Panc1 (cell line): ENCODE measurements around the gene CFD. TPM values are rescaled to one million over a fixed set of nuclear protein-coding genes. Genes with fewer than 3 reads are reported as not detected.

Source experiments
- ATAC-seq: fragments of 200-7000 bp; cut with Tn5 transposase; 2 replicates; pipeline ENCODE4 v1.9.1; 2020; ENCODE audit warnings: mild to moderate bottlenecking, moderate library complexity
- BruUV-seq: library from RNA; stranded (reverse); fragments of 400-500 nt; replicated peaks from 2 replicates; lab custom pipeline; 2021; lab: Mats Ljungman, UMichigan
- CTCF ChIA-PET: fragments of 300-600 bp; sonication (Branson Sonifier 250); formaldehyde crosslinking; loops from one replicate; lab custom pipeline; 2022; ENCODE audit warnings: antibody characterized with exemption; lab: Charles Lee
- POLR2A ChIA-PET: fragments of 300-600 bp; sonication (Branson Sonifier 250); formaldehyde crosslinking; loops from one replicate; lab custom pipeline; 2022; ENCODE audit warnings: antibody characterized with exemption; lab: Charles Lee
- DNase-seq: peaks from one replicate; pipeline ENCODE4 v3.0.0-alpha.2; 2010; ENCODE audit warnings: low read depth, low spot score
- H3K27ac ChIP-seq: 2 replicates; pipeline ENCODE4 v1.5.1; 2011; ENCODE audit warnings: mild to moderate bottlenecking, low read length, inconsistent platforms
- H3K27me3 ChIP-seq: fragments of 200-500 bp; sonication (Bioruptor generic); 2 replicates; pipeline ENCODE4 v1.6.0; 2014; ENCODE audit warnings: low read length, inconsistent platforms; ENCODE audit not compliant: control insufficient read depth, insufficient read depth
- H3K36me3 ChIP-seq: fragments of 200-500 bp; sonication (Bioruptor generic); 2 replicates; pipeline ENCODE4 v1.5.1; 2014; ENCODE audit warnings: inconsistent platforms, mild to moderate bottlenecking, low read length, moderate library complexity; ENCODE audit not compliant: control insufficient read depth, insufficient read depth
- H3K4me1 ChIP-seq: 2 replicates; pipeline ENCODE4 v1.5.1; 2011; ENCODE audit warnings: inconsistent platforms, mild to moderate bottlenecking, low read length, moderate library complexity; ENCODE audit not compliant: control insufficient read depth, insufficient read depth
- H3K4me3 ChIP-seq, 2 experiments: 2 replicates each; pipeline ENCODE4 v1.5.1; 2011 to 2012; ENCODE audit warnings: low read depth in 2 of 2, low read length in 2 of 2, mild to moderate bottlenecking in 2 of 2, inconsistent platforms in 1 of 2, moderate library complexity in 1 of 2
- H3K9me3 ChIP-seq: fragments of 200-500 bp; sonication (Bioruptor generic); 2 replicates; pipeline ENCODE4 v1.5.1; 2014; ENCODE audit warnings: low read depth, mild to moderate bottlenecking, inconsistent platforms, low read length, moderate library complexity; ENCODE audit not compliant: control insufficient read depth, insufficient read depth
- CTCF ChIP-seq: fragments of 450-650 bp; IDR thresholded peaks from 2 replicates; pipeline ENCODE4 v1.5.1; 2017; ENCODE audit warnings: mild to moderate bottlenecking
- POLR2AphosphoS5 ChIP-seq: IDR thresholded peaks from 2 replicates; pipeline ENCODE4 v1.6.1; 2012; ENCODE audit warnings: mild to moderate bottlenecking, low read depth, low read length, moderate library complexity
- REST ChIP-seq, 2 experiments: IDR thresholded peaks; 2 replicates each; pipeline ENCODE4 v1.6.1; 2011 to 2012; ENCODE audit warnings: low read depth in 2 of 2, control low read depth in 1 of 2, low read length in 1 of 2, mild to moderate bottlenecking in 1 of 2, moderate library complexity in 1 of 2; ENCODE audit not compliant: insufficient read depth in 1 of 2
- SIN3A ChIP-seq: IDR thresholded peaks from 2 replicates; pipeline ENCODE4 v1.6.1; 2012; ENCODE audit warnings: low read depth, mild to moderate bottlenecking, low read length, moderate library complexity, borderline replicate concordance; ENCODE audit not compliant: insufficient read depth
- TCF7L2 ChIP-seq: IDR thresholded peaks from 2 replicates; pipeline ENCODE4 v1.6.1; 2011; ENCODE audit warnings: mild to moderate bottlenecking, low read depth, low read length, inconsistent platforms
- in situ Hi-C: cut with HindIII; loops from 2 replicates; pipeline ENCODE4 v1.10.0; 2016; ENCODE audit warnings: low sequenced_read_pairs, low pct_unique_long_range_greater_than_20kb
- intact Hi-C: fragments of 100-400 bp; cut with micrococcal nuclease; formaldehyde crosslinking; loops from one replicate; pipeline ENCODE4 v1.10.0; 2022; ENCODE audit not compliant: unreplicated experiment
- total RNA-seq: library from RNA; stranded (reverse); gene quantifications from one replicate; pipeline ENCODE4 v1.2.1, GENCODE V29; 2021; ENCODE audit not compliant: unreplicated experiment

Gene CFD
- total RNA-seq, 1 experiment from 2014 or later = 9.9 TPM

DNA sequence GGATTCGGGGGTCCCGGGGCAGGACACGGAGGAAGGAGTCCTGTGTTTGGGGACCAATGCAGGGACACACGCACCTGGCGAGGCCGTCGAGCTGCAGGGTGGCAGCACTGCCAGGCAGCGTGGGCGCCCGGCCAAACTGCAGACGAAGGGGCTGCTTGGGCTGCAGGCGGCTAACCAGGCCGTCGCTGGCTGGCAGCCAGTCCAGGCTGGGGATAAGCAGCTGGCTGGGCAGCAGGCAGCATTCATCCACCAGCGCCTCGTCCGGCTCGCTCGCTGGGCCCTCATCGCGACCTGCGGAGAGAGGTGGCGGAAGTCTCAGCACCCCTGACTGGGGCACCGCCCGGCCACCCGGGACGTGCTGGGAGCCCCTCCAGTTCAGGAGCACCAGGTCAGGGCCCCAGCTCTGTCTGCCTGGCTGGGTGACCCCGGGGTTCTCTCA, 11.5 kb downstream of the CFD start:
- H3K9me3 ChIP-seq = no peaks in the 10 kb centered on the region
- H3K36me3 ChIP-seq = no peaks in the 10 kb centered on the region
- TF ChIP-seq CTCF = no peak
- TF ChIP-seq POLR2AphosphoS5 = no peak
- TF ChIP-seq SIN3A = no peak
- TF ChIP-seq TCF7L2 = no peak
- TF ChIP-seq REST (IDR thresholded peaks at IDR 0.05; ENCODE audit: insufficient read depth in 1 of 2, low read depth in 2 of 2, low read length in 1 of 2) = no peak
- no peaks in the 10 kb centered on the region for H3K27me3 ChIP-seq
- no peak for DNase-seq
- H3K27ac ChIP-seq = no peak overlapping the region
- no peak overlapping the region for H3K4me3 ChIP-seq
- ChIA-PET CTCF (no interaction called here), POLR2A (no interaction called here)
- in situ Hi-C loops = no loop called here
- no peak for ATAC-seq
- intact Hi-C loops = no loop called here
- H3K4me1 ChIP-seq = peaks cover 5% of the 10 kb centered on the region; the same call in 1 of the 2 replicates
- no TSS peak for BruUV-seq

GRCh38 chr19:871446-872265, 12.2 kb downstream of the CFD start:
- no peaks in the 10 kb centered on the region for H3K36me3 ChIP-seq
- TF ChIP-seq POLR2AphosphoS5 (no peak), TCF7L2 (no peak), SIN3A (no peak), REST (IDR thresholded peaks at IDR 0.05; ENCODE audit: insufficient read depth in 1 of 2, low read depth in 2 of 2, low read length in 1 of 2) (no peak), CTCF (no peak)
- H3K4me1 ChIP-seq = peaks cover 5% of the 10 kb centered on the region; the same call in 1 of the 2 replicates
- ATAC-seq = no peak
- BruUV-seq = no TSS peak
- ChIA-PET CTCF (no interaction called here), POLR2A (no interaction called here)
- in situ Hi-C loops = no loop called here
- intact Hi-C loops = no loop called here
- H3K27me3 ChIP-seq = no peaks in the 10 kb centered on the region
- no peak overlapping the region for H3K27ac ChIP-seq
- no peaks in the 10 kb centered on the region for H3K9me3 ChIP-seq
- no peak overlapping the region for H3K4me3 ChIP-seq
- no peak for DNase-seq
